ENCODE data around the gene EPB41L2.
A peak's percentile ranks its signal among the peaks of the same experiment; 100 is the strongest.
"Not testable (repeated sequence)": the region's sequence is repeated elsewhere in the genome, so short reads cannot be mapped to it uniquely, and the experiment has no call there.

EPB41L2 gene

GRCh38 chr6:130935978-130936377, 127.1 kb downstream of the EPB41L2 start:
- DNase-seq, result no peak

GRCh38 chr6:130934848-130935585, 128.0 kb downstream of the EPB41L2 start:
- no peak for DNase-seq

- peak in 2 of 3 experiments; percentile 12 to 51 for DNase-seq
Measured at GRCh38 chr6:130933712-130934200, 129.3 kb downstream of the EPB41L2 start.

GRCh38 chr6:130932921-130933320, 130.1 kb downstream of the EPB41L2 start:
- no peak for DNase-seq

GRCh38 chr6:130932438-130932837, 130.6 kb downstream of the EPB41L2 start:
- no peak for DNase-seq

GRCh38 chr6:130931683-130932082, 131.4 kb downstream of the EPB41L2 start:
- DNase-seq, result no peak

GRCh38 chr6:130929036-130929678, 133.9 kb downstream of the EPB41L2 start:
- no peak for DNase-seq

GRCh38 chr6:130928158-130928912, 134.7 kb downstream of the EPB41L2 start:
- no peak for DNase-seq

- peak in 2 of 3 experiments; percentile 13 to 57 for DNase-seq
Measured at GRCh38 chr6:130927305-130927704, 135.7 kb downstream of the EPB41L2 start.

GRCh38 chr6:130923350-130923749, 139.7 kb downstream of the EPB41L2 start:
- DNase-seq, result no peak

GRCh38 chr6:130922922-130923321, 140.1 kb downstream of the EPB41L2 start:
- DNase-seq, result no peak

- DNase-seq, result no peak
Measured at GRCh38 chr6:130920969-130921368, 142.1 kb downstream of the EPB41L2 start.

GRCh38 chr6:130918171-130918570, 144.9 kb downstream of the EPB41L2 start:
- DNase-seq, result no peak

GRCh38 chr6:130915606-130916005, 147.4 kb downstream of the EPB41L2 start:
- DNase-seq, result not testable (repeated sequence)

- DNase-seq, result no peak
Measured at GRCh38 chr6:130913120-130913519, 149.9 kb downstream of the EPB41L2 start.

- no peak for DNase-seq
Measured at GRCh38 chr6:130912434-130912833, 150.6 kb downstream of the EPB41L2 start.

GRCh38 chr6:130908958-130909357, 154.1 kb downstream of the EPB41L2 start:
- DNase-seq, result no peak

GRCh38 chr6:130908188-130908587, 154.9 kb downstream of the EPB41L2 start:
- no peak for DNase-seq

GRCh38 chr6:130907687-130908086, 155.4 kb downstream of the EPB41L2 start:
- no peak for DNase-seq

GRCh38 chr6:130906736-130907381, 156.2 kb downstream of the EPB41L2 start:
- no peak for DNase-seq

GRCh38 chr6:130903602-130904001, 159.4 kb downstream of the EPB41L2 start:
- no peak for DNase-seq

GRCh38 chr6:130903007-130903406, 160.0 kb downstream of the EPB41L2 start:
- peak in 2 of 3 experiments; percentile 32 to 66 for DNase-seq

- DNase-seq, result no peak
Measured at GRCh38 chr6:130900913-130901312, 162.1 kb downstream of the EPB41L2 start.
